Lower leg skin (tissue), 3 donors: ENCODE results near the gene FARP1.

Source experiments
- CTCF ChIP-seq, 3 donors: fragments of 450-650 bp; IDR thresholded peaks; one replicate each; pipeline ENCODE4 v1.5.1; 2016; ENCODE audit warnings: antibody characterized with exemption in 3 of 3, mild to moderate bottlenecking in 3 of 3, moderate library complexity in 2 of 3
- POLR2A ChIP-seq, 2 donors: fragments of 450-650 bp; IDR thresholded peaks; one replicate each; pipeline ENCODE4 v1.6.1; 2016 to 2017; ENCODE audit warnings: antibody characterized with exemption in 2 of 2, mild to moderate bottlenecking in 1 of 2, moderate library complexity in 1 of 2

DNA sequence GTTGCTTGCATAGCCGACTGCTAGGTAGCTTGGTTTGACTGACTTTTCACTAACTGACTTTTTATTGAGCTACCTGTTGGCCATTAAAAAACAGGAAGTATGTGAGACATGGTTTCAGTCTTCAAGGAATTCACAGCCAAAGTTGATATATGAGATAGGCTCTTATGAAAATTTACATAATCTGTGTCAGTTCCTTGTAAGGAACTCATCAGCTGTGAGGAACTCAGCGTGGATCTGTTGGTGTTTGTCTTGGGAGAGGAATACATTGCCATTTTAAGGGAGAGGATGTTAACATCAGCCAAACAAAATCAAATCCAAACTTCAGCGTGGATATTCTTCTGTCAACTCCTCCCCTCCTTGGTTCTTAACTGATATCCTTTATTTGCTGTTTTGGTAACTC is 32.1 kb downstream of the FARP1 start:
- TF ChIP-seq POLR2A (IDR thresholded peaks at IDR 0.05) (no peak), CTCF (IDR thresholded peaks at IDR 0.05) (no peak)
